ENCODE results near the gene GDF11.
A peak's percentile ranks its signal among the peaks of the same experiment; 100 is the strongest.

GDF11 gene

GRCh38 chr12:55788546-55788945 is 45.6 kb downstream of the GDF11 start:
- no peak for DNase-seq

DNA sequence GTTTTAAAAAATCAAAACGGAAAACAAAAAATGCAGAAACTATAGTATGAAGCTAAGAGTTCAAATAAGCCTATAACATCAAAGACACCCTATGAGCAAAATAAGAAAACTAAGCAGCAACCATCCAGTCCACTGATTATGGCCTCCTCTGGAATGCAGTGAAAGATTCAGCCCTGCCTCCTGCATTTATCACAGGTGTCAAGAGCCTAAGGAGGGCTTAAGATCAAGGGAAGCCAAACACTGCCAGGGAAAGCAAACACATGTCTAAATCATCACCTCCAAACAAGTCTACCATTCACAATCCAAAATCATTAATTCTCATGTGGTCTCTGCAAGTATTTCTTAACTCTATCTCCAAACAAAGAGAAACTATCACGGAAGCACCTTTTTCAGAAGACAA is 46.2 kb downstream of the GDF11 start:
- no peak for DNase-seq

DNA sequence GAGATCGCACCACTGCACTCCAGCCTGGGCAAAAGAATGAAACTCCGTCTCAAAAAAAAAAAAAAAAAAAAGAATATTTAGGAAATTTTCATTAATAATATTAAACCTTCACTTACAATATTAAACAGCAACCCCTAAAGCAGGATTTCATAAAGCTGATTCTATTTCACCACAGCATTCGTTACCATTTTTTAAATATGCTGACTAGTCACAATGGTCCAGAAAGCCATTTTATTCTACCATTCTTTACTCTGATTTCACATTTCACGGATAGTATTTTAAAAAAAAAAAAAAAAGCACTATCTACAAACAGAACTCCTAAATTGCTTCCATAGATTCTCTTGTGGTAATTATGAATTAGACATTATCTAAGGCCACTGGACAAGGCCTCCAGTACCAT is 47.0 kb downstream of the GDF11 start:
- DNase-seq = no peak

GRCh38 chr12:55795950-55796349 is 53.0 kb downstream of the GDF11 start:
- DNase-seq = no peak

GRCh38 chr12:55797068-55797467 is 54.1 kb downstream of the GDF11 start:
- peak in 13 of 51 donors; percentile 8 to 40 (median 13) for DNase-seq

GRCh38 chr12:55797550-55797949 is 54.6 kb downstream of the GDF11 start:
- DNase-seq = no peak

Measured in hypothalamus (tissue), 51 donors.